ENCODE measurements around the gene TNS1.
A peak's percentile ranks its signal among the peaks of the same experiment; 100 is the strongest.

DNA sequence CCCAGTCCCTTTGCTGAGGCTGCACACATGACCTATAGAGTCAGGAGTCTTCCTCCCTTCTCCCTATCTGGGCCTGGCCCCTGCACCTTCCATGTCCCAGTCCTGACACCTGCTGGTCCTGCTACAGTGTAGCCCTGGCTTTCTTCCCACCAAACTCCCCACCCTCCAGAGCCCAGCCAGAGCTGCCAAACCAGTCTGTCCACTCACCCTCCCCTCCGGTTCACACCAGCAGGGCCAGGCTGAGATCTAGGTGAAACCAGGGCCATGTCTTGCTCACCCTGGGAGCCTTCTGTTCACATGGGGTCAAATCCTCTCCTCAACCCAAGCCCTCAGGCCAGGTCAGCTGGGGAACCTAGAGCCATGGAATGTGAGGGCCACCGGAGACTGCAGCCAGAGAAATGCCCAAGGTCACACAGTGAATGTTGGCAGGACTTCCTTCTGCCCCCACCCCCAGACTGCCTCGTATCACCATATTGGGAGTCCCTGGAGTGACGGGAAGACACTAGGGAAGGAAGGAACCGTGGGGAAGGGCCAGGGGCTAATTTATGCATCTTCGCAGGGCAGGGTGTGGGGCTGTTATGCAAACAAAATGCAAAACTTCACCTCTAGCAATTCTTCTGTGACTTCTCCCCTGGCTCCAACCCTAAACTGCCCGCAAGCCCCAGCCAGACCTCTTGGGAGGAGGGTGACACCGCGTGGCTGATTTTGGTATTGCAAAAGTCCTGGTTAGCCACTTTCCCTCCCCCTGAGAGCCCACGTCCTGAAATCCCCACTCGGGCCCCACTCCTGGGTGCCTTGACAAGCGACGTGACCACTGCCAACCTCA, 14.6 kb downstream of the TNS1 start:
- TF ChIP-seq, protein P1, sequence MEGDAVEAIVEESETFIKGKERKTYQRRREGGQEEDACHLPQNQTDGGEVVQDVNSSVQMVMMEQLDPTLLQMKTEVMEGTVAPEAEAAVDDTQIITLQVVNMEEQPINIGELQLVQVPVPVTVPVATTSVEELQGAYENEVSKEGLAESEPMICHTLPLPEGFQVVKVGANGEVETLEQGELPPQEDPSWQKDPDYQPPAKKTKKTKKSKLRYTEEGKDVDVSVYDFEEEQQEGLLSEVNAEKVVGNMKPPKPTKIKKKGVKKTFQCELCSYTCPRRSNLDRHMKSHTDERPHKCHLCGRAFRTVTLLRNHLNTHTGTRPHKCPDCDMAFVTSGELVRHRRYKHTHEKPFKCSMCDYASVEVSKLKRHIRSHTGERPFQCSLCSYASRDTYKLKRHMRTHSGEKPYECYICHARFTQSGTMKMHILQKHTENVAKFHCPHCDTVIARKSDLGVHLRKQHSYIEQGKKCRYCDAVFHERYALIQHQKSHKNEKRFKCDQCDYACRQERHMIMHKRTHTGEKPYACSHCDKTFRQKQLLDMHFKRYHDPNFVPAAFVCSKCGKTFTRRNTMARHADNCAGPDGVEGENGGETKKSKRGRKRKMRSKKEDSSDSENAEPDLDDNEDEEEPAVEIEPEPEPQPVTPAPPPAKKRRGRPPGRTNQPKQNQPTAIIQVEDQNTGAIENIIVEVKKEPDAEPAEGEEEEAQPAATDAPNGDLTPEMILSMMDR (IDR thresholded peaks at IDR 0.05; ENCODE audit: poor library complexity) = peak; percentile 90
- TF ChIP-seq EZH2phosphoT487 (IDR thresholded peaks at IDR 0.05; ENCODE audit: low read depth, severe bottlenecking, unreplicated experiment) = no peak

All from hepatocyte (in vitro differentiated cells).